Stomach (tissue), 4 donors: ENCODE results near the gene PSME4.

Source experiments
- CTCF ChIP-seq, 7 experiments: fragments of 450-650 bp in 4 of 7; fragments of 200-600 bp in 3 of 7; sonication (generic) in 3 of 7; IDR thresholded peaks; one replicate each; pipeline ENCODE4 v1.5.1; 2016 to 2019; ENCODE audit warnings: antibody characterized with exemption in 7 of 7, control low read depth in 2 of 7, mild to moderate bottlenecking in 1 of 7
- EP300 ChIP-seq: sonication (generic); formaldehyde crosslinking; IDR thresholded peaks from one replicate; pipeline ENCODE4 v1.6.1; 2017; ENCODE audit warnings: antibody characterized with exemption
- POLR2A ChIP-seq, 4 donors: fragments of 450-650 bp; IDR thresholded peaks; one replicate each; pipeline ENCODE4 v1.6.1; 2016; ENCODE audit warnings: antibody characterized with exemption in 4 of 4, control low read depth in 2 of 4, mild to moderate bottlenecking in 1 of 4, moderate library complexity in 1 of 4
- POLR2AphosphoS5 ChIP-seq, 3 donors: sonication (generic); formaldehyde crosslinking; IDR thresholded peaks; one replicate each; pipeline ENCODE4 v1.6.1; 2016; ENCODE audit warnings: antibody characterized with exemption in 3 of 3

- no peak for TF ChIP-seq POLR2AphosphoS5 (IDR thresholded peaks at IDR 0.05)
- no peak for TF ChIP-seq POLR2A (IDR thresholded peaks at IDR 0.05)
- no peak for TF ChIP-seq CTCF (IDR thresholded peaks at IDR 0.05)
- TF ChIP-seq EP300, result no peak
Observed at GRCh38 chr2:53828331-53828730, 142.5 kb downstream of the PSME4 start.
